NB4 (cell line): ENCODE results near the gene RXRA.

Experiments used
- POLR2A ChIP-seq: IDR thresholded peaks from 2 replicates; pipeline ENCODE4 v1.6.1; 2011; ENCODE audit warnings: mild to moderate bottlenecking; ENCODE audit not compliant: insufficient read length; ENCODE audit errors: extremely low read depth
- TF ChIP-seq, protein P1 (sequence below): IDR thresholded peaks from one replicate; pipeline ENCODE4 v1.5.1; 2012; ENCODE audit warnings: low read depth, low read length

DNA sequence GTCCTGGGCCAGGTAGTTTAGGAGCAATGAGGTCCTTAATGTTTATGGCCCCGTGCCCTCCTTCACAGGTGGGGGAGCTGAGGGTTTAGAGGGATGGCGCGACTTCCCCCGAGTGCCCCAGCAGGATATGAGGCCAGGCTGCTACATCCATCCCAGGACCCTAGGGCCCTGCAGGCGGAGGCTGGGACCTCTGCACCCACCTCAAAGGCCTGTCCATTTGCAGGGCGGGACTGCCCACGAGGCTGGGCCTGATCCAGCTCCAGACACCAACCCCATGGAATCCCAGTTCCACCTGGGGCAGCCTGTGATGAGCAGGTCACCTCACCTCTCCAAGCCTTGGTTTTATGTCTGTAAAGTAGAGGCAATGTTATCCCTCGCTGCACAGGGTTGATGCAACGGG is 142.1 kb downstream of the RXRA start:
- no peak for TF ChIP-seq POLR2A
- TF ChIP-seq, protein P1, sequence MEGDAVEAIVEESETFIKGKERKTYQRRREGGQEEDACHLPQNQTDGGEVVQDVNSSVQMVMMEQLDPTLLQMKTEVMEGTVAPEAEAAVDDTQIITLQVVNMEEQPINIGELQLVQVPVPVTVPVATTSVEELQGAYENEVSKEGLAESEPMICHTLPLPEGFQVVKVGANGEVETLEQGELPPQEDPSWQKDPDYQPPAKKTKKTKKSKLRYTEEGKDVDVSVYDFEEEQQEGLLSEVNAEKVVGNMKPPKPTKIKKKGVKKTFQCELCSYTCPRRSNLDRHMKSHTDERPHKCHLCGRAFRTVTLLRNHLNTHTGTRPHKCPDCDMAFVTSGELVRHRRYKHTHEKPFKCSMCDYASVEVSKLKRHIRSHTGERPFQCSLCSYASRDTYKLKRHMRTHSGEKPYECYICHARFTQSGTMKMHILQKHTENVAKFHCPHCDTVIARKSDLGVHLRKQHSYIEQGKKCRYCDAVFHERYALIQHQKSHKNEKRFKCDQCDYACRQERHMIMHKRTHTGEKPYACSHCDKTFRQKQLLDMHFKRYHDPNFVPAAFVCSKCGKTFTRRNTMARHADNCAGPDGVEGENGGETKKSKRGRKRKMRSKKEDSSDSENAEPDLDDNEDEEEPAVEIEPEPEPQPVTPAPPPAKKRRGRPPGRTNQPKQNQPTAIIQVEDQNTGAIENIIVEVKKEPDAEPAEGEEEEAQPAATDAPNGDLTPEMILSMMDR = no peak
